ES-I3 (cell line): Measurements from ENCODE around the gene KIN.
"Not testable (repeated sequence)": the region's sequence is repeated elsewhere in the genome, so short reads cannot be mapped to it uniquely, and the experiment has no call there.

ENCODE experiments used
- H3K36me3 ChIP-seq: 2 replicates; pipeline ENCODE4 v1.6.1; 2013; ENCODE audit warnings: mild to moderate bottlenecking, low read length, control low read depth, moderate library complexity; ENCODE audit not compliant: insufficient read depth
- H3K4me1 ChIP-seq: 2 replicates; pipeline ENCODE4 v1.6.1; 2013; ENCODE audit warnings: mild to moderate bottlenecking, control low read depth, low read length; ENCODE audit not compliant: insufficient read depth
- H3K9ac ChIP-seq: 2 replicates; pipeline ENCODE4 v1.6.1; 2013; ENCODE audit warnings: low read depth, mild to moderate bottlenecking, low read length, moderate library complexity
- H3K9me3 ChIP-seq: 2 replicates; pipeline ENCODE4 v1.6.1; 2013; ENCODE audit warnings: mild to moderate bottlenecking, low read length, moderate library complexity; ENCODE audit not compliant: control insufficient read depth, insufficient read depth

KIN gene

GRCh38 chr10:7734821-7735220 lies 53.0 kb downstream of the KIN start:
- Histone ChIP-seq H3K4me1 (peaks cover 4% of the 10 kb centered on the region; the same call in 1 of the 2 replicates), H3K9ac (no peak overlapping the region), H3K9me3 (no peaks in the 10 kb centered on the region), H3K36me3 (no peaks in the 10 kb centered on the region)

GRCh38 chr10:7722927-7723529 lies 64.8 kb downstream of the KIN start:
- no peaks in the 10 kb centered on the region for H3K4me1 ChIP-seq
- H3K9me3 ChIP-seq, result no peaks in the 10 kb centered on the region
- no peak overlapping the region for H3K9ac ChIP-seq
- no peaks in the 10 kb centered on the region for H3K36me3 ChIP-seq

- Histone ChIP-seq H3K9me3 (no peaks in the 10 kb centered on the region), H3K36me3 (no peaks in the 10 kb centered on the region)
These were observed 67.3 kb downstream of the KIN start for GRCh38 chr10:7720478-7720877.

GRCh38 chr10:7718685-7719084 lies 69.1 kb downstream of the KIN start:
- Histone ChIP-seq H3K9ac (no peak overlapping the region), H3K36me3 (no peaks in the 10 kb centered on the region), H3K9me3 (no peaks in the 10 kb centered on the region), H3K4me1 (no peaks in the 10 kb centered on the region)

More at GRCh38 chr10:7720478-7720877, 67.3 kb downstream of the KIN start:
- H3K4me1 ChIP-seq, result no peaks in the 10 kb centered on the region
- no peak overlapping the region for H3K9ac ChIP-seq

- Histone ChIP-seq H3K36me3 (no peaks in the 10 kb centered on the region), H3K9ac (no peak overlapping the region), H3K9me3 (no peaks in the 10 kb centered on the region), H3K4me1 (no peaks in the 10 kb centered on the region)
These were observed 70.0 kb downstream of the KIN start for GRCh38 chr10:7717767-7718166.

- Histone ChIP-seq H3K9ac (no peak overlapping the region), H3K9me3 (no peaks in the 10 kb centered on the region), H3K4me1 (no peaks in the 10 kb centered on the region), H3K36me3 (no peaks in the 10 kb centered on the region)
These were observed 72.3 kb downstream of the KIN start for GRCh38 chr10:7715515-7715914.

- not testable (repeated sequence) for H3K9ac ChIP-seq, H3K36me3 ChIP-seq, H3K9me3 ChIP-seq, H3K4me1 ChIP-seq
These were observed 76.7 kb downstream of the KIN start for GRCh38 chr10:7711075-7711474.

- no peaks in the 10 kb centered on the region for H3K9me3 ChIP-seq
- H3K36me3 ChIP-seq, result no peaks in the 10 kb centered on the region
- no peaks in the 10 kb centered on the region for H3K4me1 ChIP-seq
- no peak overlapping the region for H3K9ac ChIP-seq
These were observed 77.3 kb downstream of the KIN start for GRCh38 chr10:7710446-7710845.

GRCh38 chr10:7708832-7709231 lies 79.0 kb downstream of the KIN start:
- no peak overlapping the region for H3K9ac ChIP-seq
- H3K9me3 ChIP-seq, result no peaks in the 10 kb centered on the region
- H3K36me3 ChIP-seq, result no peaks in the 10 kb centered on the region
- no peaks in the 10 kb centered on the region for H3K4me1 ChIP-seq

GRCh38 chr10:7707858-7708622 lies 79.8 kb downstream of the KIN start:
- Histone ChIP-seq H3K9me3 (no peaks in the 10 kb centered on the region), H3K4me1 (no peaks in the 10 kb centered on the region), H3K9ac (no peak overlapping the region), H3K36me3 (no peaks in the 10 kb centered on the region)

- no peak overlapping the region for H3K9ac ChIP-seq
- no peaks in the 10 kb centered on the region for H3K9me3 ChIP-seq
- H3K36me3 ChIP-seq, result no peaks in the 10 kb centered on the region
- no peaks in the 10 kb centered on the region for H3K4me1 ChIP-seq
These were observed 80.7 kb downstream of the KIN start for GRCh38 chr10:7707102-7707501.

- no peaks in the 10 kb centered on the region for H3K9me3 ChIP-seq
- no peaks in the 10 kb centered on the region for H3K36me3 ChIP-seq
- H3K9ac ChIP-seq, result no peak overlapping the region
- H3K4me1 ChIP-seq, result no peaks in the 10 kb centered on the region
These were observed 81.2 kb downstream of the KIN start for GRCh38 chr10:7706534-7707073.

GRCh38 chr10:7705341-7705740 lies 82.5 kb downstream of the KIN start:
- H3K9ac ChIP-seq, result no peak overlapping the region
- no peaks in the 10 kb centered on the region for H3K9me3 ChIP-seq
- no peaks in the 10 kb centered on the region for H3K4me1 ChIP-seq
- no peaks in the 10 kb centered on the region for H3K36me3 ChIP-seq

GRCh38 chr10:7704071-7705016 lies 83.4 kb downstream of the KIN start:
- no peaks in the 10 kb centered on the region for H3K4me1 ChIP-seq
- no peak overlapping the region for H3K9ac ChIP-seq
- H3K9me3 ChIP-seq, result no peaks in the 10 kb centered on the region
- H3K36me3 ChIP-seq, result no peaks in the 10 kb centered on the region
